NOMO-1 (cell line): ENCODE measurements around the gene GLCE.

Experiments
- DNase-seq, 2 experiments: peaks; one replicate each; lab custom pipeline; 2025; ENCODE audit not compliant: unreplicated experiment in 2 of 2; lab: John Stamatoyannopoulos, UW

GLCE gene

DNA sequence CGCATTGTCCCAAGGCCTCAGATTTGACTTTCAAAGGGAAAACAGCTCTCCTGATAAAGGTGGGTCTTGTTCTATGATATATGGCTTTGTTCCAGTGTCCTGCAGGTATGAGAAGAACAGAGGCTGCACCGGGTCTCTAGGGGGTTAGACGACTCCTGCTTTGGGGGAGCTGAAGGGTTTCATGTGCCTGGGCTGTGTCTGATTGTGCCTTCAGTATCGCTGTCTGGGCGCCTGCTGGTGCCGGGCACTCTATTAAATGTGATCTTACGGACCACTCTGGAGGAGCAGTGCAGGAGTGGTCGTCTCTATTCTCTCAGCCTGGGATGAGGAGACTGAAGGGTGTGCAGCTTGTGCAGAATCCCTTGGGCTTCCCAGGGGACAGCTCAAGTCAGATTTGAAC, 154.3 kb downstream of the GLCE start:
- no peak for DNase-seq

DNA sequence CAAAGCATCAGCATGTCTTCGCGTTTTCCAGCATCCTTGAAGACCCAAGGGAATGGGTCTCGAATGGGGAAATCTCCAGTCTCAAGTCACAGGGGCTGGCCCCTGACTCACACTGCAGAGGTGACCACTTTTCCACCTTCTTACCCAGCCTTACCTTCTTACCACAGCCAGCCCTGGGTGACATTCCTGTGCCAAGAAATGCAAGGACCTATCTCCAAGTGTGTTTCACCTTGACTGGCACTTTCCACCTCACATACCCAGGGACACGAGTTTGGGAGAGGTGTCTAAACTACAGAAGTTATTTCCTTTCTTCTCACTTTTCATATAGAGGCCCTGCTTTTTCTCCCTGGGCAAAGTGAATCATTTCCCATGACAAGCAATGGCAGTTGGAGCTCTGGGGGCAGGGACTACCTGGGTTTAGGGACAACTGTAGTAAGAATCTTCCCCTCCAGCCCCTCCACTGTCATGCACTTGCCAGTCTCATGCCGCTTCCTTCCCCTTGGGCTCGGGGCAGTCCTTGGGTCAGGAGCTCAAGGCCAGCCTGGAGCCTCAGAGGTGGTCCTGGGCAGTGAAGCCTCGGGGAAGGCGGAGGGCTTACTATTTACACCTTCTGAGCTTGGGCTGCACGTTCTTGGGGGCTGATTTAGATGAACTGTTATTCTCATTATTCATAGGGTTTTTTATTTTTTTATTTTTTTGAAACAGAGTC, 155.1 kb downstream of the GLCE start:
- no peak for DNase-seq

DNA sequence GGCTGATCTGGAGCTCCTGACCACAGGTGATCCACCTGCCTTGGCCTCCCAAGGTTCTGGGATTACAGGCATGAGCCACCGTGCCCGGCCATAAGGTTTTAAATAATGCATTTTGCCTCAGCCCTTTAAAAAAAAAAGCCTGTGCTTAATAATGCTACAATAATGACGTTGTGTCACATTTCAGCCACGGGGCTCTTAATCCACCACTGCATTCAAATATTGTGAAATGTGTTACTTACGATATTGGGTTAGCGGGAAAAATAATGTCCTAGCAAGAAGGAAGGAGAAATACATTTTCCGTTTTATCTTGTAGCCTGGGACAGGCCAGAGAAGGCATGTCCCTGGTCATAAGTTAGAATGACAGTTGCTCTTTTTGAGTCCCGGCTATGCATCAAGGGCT, 155.9 kb downstream of the GLCE start:
- DNase-seq, result peak in 1 of 2 experiments; percentile 27

DNA sequence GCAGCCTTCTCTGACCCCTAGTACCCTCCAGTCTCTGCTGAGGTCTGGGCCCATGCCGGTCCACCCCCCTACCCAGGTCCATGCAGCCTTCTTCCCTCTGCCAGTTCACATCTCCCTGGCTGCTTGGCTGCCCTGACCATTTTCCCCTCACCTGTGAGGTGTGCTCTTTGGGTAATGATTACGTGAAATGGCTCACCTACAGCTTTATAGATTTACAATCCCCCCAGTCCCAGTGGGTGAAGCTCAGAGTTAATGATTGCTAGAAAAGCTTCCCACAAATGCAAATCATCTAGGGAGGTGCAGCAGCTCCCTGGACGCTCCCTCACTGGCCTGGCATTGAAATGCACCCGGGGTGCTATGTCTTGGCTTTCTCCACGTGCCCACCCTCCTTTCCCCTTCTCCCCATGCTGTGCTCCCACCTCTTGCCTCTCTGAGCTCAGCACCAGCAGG, 157.0 kb downstream of the GLCE start:
- DNase-seq, result no peak

DNA sequence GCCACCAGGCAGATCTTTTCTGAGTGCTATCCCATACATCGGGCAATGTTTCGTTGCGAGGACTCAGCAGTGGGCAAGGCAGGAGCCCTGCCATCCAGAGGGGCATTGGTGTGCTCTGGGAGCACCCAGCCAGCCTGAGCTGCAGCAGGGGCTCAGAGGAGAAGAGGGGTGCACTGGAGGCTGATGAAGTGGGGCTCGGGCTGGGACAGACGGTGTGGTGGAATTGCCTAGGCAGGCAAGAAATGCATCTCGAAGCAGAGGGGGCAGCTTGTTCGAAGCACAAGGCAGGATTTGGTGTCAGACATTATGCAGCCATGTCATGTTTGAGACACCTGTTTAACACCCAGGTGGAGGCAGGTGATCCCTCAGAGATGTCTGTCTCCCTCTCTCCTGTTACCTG, 157.6 kb downstream of the GLCE start:
- DNase-seq, result no peak

DNA sequence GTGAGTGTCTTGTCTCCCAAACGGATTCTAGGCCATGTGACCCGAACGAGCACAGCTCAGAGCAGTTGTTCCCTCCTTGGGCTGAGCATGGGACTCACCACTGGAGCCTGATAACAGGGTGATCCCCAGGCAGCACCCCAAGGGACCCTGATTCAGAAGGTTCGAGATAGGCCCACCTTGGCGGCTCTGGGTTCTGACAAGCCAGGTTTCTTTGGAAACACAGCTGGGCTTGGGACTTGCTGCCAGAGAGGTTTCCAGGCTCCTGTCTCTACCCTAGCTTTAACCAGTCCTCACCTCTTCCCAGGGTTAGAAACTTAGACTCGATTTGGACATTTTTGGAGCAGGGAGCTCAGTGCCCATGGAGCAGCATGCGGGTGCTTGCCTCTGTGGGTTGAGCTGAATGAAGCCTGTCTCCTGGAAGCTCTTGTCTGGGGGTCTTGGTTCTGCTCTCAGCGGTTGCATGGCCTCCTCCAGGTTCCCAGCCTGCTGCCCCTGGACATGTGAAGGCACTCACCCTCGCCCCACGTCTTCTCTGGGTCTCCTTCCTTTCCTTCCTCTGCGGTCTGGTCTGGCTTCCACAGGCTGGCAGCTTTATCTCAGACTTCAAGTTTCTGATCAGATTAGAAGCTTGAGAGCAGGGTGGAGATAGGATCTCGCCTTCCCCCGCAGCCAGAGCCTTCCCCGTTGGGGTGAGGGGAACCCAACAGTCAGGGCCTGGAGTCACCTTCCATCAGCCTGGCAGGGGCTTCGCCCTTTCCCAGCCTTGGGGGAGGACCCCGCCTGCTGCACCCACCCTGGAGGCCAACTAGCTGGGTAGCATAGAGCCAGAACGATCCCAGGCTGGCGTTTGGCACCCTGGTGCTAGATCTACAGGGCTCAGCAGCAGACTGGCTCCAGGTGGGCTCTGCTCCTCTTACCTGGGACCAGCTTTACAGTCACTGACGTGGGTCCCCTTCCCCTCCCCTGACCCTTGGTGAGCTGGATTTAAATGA, 159.2 kb downstream of the GLCE start:
- no peak for DNase-seq

DNA sequence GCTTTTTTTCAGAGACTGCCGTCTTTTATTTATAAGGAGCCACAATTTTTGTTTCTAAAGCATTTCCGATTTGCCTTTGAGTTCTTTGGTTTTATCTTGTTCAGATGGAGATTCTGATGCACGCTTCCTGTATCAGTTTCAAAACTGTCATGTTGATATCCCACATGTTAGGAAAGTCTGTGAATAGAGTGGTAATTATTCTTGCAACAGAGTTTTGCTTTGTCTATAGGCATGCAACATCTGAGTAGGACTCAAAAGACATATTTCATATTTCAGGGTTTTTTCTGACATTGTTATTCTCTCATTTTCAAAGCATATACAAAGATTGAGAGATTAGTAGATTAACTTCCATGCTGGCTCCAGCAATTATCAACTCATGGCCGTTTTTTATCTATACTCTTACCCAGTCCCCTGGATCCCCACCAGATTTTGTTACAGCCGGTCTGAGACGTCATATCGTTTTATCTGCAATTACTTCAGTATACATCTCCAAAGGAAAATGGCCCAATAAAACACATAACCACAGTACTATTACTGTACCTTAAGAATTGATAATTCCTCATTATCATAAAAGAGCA, 160.6 kb downstream of the GLCE start:
- peak in 1 of 2 experiments; percentile 84 for DNase-seq
